Activated T-cell treated with anti-CD3 and anti-CD28 coated beads, Interleukin-2, amount 50 U/mL, for 4 hours (primary cell): ENCODE data around the gene TACC2. TPM values are rescaled to one million over a fixed set of nuclear protein-coding genes. Genes with fewer than 3 reads are reported as not detected.
"Not testable (repeated sequence)": the region's sequence is repeated elsewhere in the genome, so short reads cannot be mapped to it uniquely, and the experiment has no call there.

ENCODE experiments used
- ATAC-seq, 2 donors: fragments of 200-7000 bp; cut with Tn5 transposase; one replicate each; pipeline ENCODE4 v1.10.0; 2021
- DNase-seq: peaks from one replicate; pipeline ENCODE4 v3.0.0-alpha.2; 2020
- H3K27me3 Mint-ChIP-seq: one replicate; pipeline ENCODE4 v1.8.0; 2021; ENCODE audit warnings: low read depth, mixed read lengths
- H3K36me3 Mint-ChIP-seq: one replicate; pipeline ENCODE4 v1.8.0; 2022; ENCODE audit warnings: mixed read lengths; ENCODE audit not compliant: insufficient read depth
- H3K4me1 Mint-ChIP-seq: one replicate; pipeline ENCODE4 v1.8.0; 2021; ENCODE audit warnings: low read depth, mixed read lengths
- H3K4me3 Mint-ChIP-seq: one replicate; pipeline ENCODE4 v1.8.0; 2021; ENCODE audit warnings: mild to moderate bottlenecking, moderate library complexity, mixed read lengths
- H3K9me3 Mint-ChIP-seq: one replicate; pipeline ENCODE4 v1.8.0; 2021; ENCODE audit warnings: mixed read lengths
- total RNA-seq, 3 donors: library from RNA; stranded (reverse); gene quantifications; one replicate each; pipeline ENCODE4 v1.2.1, GENCODE V29; 2021

Gene TACC2
- total RNA-seq, 3 donors from 2014 or later: 0.21 to 0.57 (median 0.43) TPM

- Mint-ChIP-seq H3K4me3 (no peak overlapping the region), H3K27me3 (no peaks in the 10 kb centered on the region), H3K4me1 (no peaks in the 10 kb centered on the region), H3K36me3 (no peaks in the 10 kb centered on the region), H3K9me3 (no peaks in the 10 kb centered on the region)
- no peak for ATAC-seq
- DNase-seq: no peak
Observed at GRCh38 chr10:122199689-122200088, 210.7 kb downstream of the TACC2 start.

- no peaks in the 10 kb centered on the region for H3K4me1 Mint-ChIP-seq
- no peaks in the 10 kb centered on the region for H3K9me3 Mint-ChIP-seq
- no peak for ATAC-seq
Observed at GRCh38 chr10:122201401-122201800, 212.4 kb downstream of the TACC2 start.

GRCh38 chr10:122203180-122203579 is 214.2 kb downstream of the TACC2 start:
- H3K4me1 Mint-ChIP-seq, H3K9me3 Mint-ChIP-seq, H3K36me3 Mint-ChIP-seq, H3K4me3 Mint-ChIP-seq, DNase-seq, H3K27me3 Mint-ChIP-seq, ATAC-seq: not testable (repeated sequence)

More at GRCh38 chr10:122201401-122201800, 212.4 kb downstream of the TACC2 start:
- no peaks in the 10 kb centered on the region for H3K36me3 Mint-ChIP-seq
- H3K4me3 Mint-ChIP-seq: no peak overlapping the region
- no peak for DNase-seq
- no peaks in the 10 kb centered on the region for H3K27me3 Mint-ChIP-seq

GRCh38 chr10:122204691-122205489 is 215.9 kb downstream of the TACC2 start:
- Mint-ChIP-seq H3K9me3 (no peaks in the 10 kb centered on the region), H3K4me3 (no peak overlapping the region), H3K36me3 (no peaks in the 10 kb centered on the region), H3K27me3 (no peaks in the 10 kb centered on the region), H3K4me1 (no peaks in the 10 kb centered on the region)
- DNase-seq (no peak), ATAC-seq (no peak)

- no peak overlapping the region for H3K4me3 Mint-ChIP-seq
- H3K27me3 Mint-ChIP-seq: no peaks in the 10 kb centered on the region
- DNase-seq (no peak), ATAC-seq (no peak)
- no peaks in the 10 kb centered on the region for H3K36me3 Mint-ChIP-seq
- H3K4me1 Mint-ChIP-seq: no peaks in the 10 kb centered on the region
- no peaks in the 10 kb centered on the region for H3K9me3 Mint-ChIP-seq
Observed at GRCh38 chr10:122206471-122207065, 217.6 kb downstream of the TACC2 start.

GRCh38 chr10:122207163-122207562 is 218.2 kb downstream of the TACC2 start:
- ATAC-seq: no peak
- Mint-ChIP-seq H3K4me3 (no peak overlapping the region), H3K4me1 (no peaks in the 10 kb centered on the region), H3K36me3 (no peaks in the 10 kb centered on the region), H3K9me3 (no peaks in the 10 kb centered on the region), H3K27me3 (no peaks in the 10 kb centered on the region)
- no peak for DNase-seq

GRCh38 chr10:122207596-122207995 is 218.6 kb downstream of the TACC2 start:
- H3K27me3 Mint-ChIP-seq: no peaks in the 10 kb centered on the region
- H3K9me3 Mint-ChIP-seq: no peaks in the 10 kb centered on the region
- H3K36me3 Mint-ChIP-seq: no peaks in the 10 kb centered on the region
- H3K4me3 Mint-ChIP-seq: no peak overlapping the region
- DNase-seq: no peak
- no peaks in the 10 kb centered on the region for H3K4me1 Mint-ChIP-seq
- ATAC-seq: no peak

- DNase-seq (no peak), ATAC-seq (no peak)
- Mint-ChIP-seq H3K9me3 (no peaks in the 10 kb centered on the region), H3K27me3 (no peaks in the 10 kb centered on the region), H3K4me1 (no peaks in the 10 kb centered on the region), H3K36me3 (no peaks in the 10 kb centered on the region), H3K4me3 (no peak overlapping the region)
Observed at GRCh38 chr10:122208571-122209430, 219.8 kb downstream of the TACC2 start.

- Mint-ChIP-seq H3K27me3 (peaks cover 5% of the 10 kb centered on the region), H3K4me3 (no peak overlapping the region), H3K4me1 (no peaks in the 10 kb centered on the region), H3K36me3 (no peaks in the 10 kb centered on the region), H3K9me3 (no peaks in the 10 kb centered on the region)
- DNase-seq (no peak), ATAC-seq (no peak)
Observed at GRCh38 chr10:122210481-122211265, 221.7 kb downstream of the TACC2 start.

GRCh38 chr10:122213364-122213763 is 224.4 kb downstream of the TACC2 start:
- Mint-ChIP-seq H3K4me3 (no peak overlapping the region), H3K9me3 (no peaks in the 10 kb centered on the region), H3K36me3 (no peaks in the 10 kb centered on the region), H3K4me1 (no peaks in the 10 kb centered on the region), H3K27me3 (peaks cover 11% of the 10 kb centered on the region)
- DNase-seq (no peak), ATAC-seq (no peak)

GRCh38 chr10:122213766-122214165 is 224.8 kb downstream of the TACC2 start:
- Mint-ChIP-seq H3K36me3 (no peaks in the 10 kb centered on the region), H3K27me3 (peaks cover 11% of the 10 kb centered on the region), H3K4me3 (no peak overlapping the region), H3K9me3 (no peaks in the 10 kb centered on the region), H3K4me1 (no peaks in the 10 kb centered on the region)
- DNase-seq (no peak), ATAC-seq (no peak)

GRCh38 chr10:122216047-122216446 is 227.1 kb downstream of the TACC2 start:
- no peaks in the 10 kb centered on the region for H3K9me3 Mint-ChIP-seq
- peaks cover 11% of the 10 kb centered on the region for H3K27me3 Mint-ChIP-seq
- no peaks in the 10 kb centered on the region for H3K36me3 Mint-ChIP-seq
- ATAC-seq (no peak), DNase-seq (no peak)
- H3K4me3 Mint-ChIP-seq: no peak overlapping the region
- no peaks in the 10 kb centered on the region for H3K4me1 Mint-ChIP-seq

GRCh38 chr10:122219340-122219739 is 230.4 kb downstream of the TACC2 start:
- H3K36me3 Mint-ChIP-seq: no peaks in the 10 kb centered on the region
- ATAC-seq (no peak), DNase-seq (no peak)
- H3K27me3 Mint-ChIP-seq: peaks cover 13% of the 10 kb centered on the region
- no peak overlapping the region for H3K4me3 Mint-ChIP-seq
- H3K4me1 Mint-ChIP-seq: no peaks in the 10 kb centered on the region
- no peaks in the 10 kb centered on the region for H3K9me3 Mint-ChIP-seq

- Mint-ChIP-seq H3K4me3 (no peak overlapping the region), H3K9me3 (no peaks in the 10 kb centered on the region), H3K27me3 (peaks cover 11% of the 10 kb centered on the region), H3K4me1 (no peaks in the 10 kb centered on the region), H3K36me3 (no peaks in the 10 kb centered on the region)
- DNase-seq (no peak), ATAC-seq (no peak)
Observed at GRCh38 chr10:122220736-122221135, 231.8 kb downstream of the TACC2 start.
